Body of pancreas (tissue), 4 donors: ENCODE data around the gene KIF3C.
"Not testable (repeated sequence)": the region's sequence is repeated elsewhere in the genome, so short reads cannot be mapped to it uniquely, and the experiment has no call there.

Experiments
- CTCF ChIP-seq, 7 experiments: fragments of 450-650 bp in 4 of 7; fragments of 200-600 bp in 3 of 7; sonication (generic) in 3 of 7; IDR thresholded peaks; one replicate each; pipeline ENCODE4 v1.5.1; 2016 to 2019; ENCODE audit warnings: antibody characterized with exemption in 7 of 7
- POLR2A ChIP-seq, 3 donors: fragments of 450-650 bp; IDR thresholded peaks; one replicate each; pipeline ENCODE4 v1.6.1; 2016; ENCODE audit warnings: antibody characterized with exemption in 3 of 3, mild to moderate bottlenecking in 2 of 3

- not testable (repeated sequence) for TF ChIP-seq CTCF, POLR2A (IDR thresholded peaks at IDR 0.05)
Measured at GRCh38 chr2:25915411-25915810, 66.9 kb downstream of the KIF3C start.
